ENCODE measurements around the gene CRY1. TPM values are rescaled to one million over a fixed set of nuclear protein-coding genes. Genes with fewer than 3 reads are reported as not detected.

The CRY1 gene
- total RNA-seq, 1 donor from 2014 or later: 20.6 TPM

DNA sequence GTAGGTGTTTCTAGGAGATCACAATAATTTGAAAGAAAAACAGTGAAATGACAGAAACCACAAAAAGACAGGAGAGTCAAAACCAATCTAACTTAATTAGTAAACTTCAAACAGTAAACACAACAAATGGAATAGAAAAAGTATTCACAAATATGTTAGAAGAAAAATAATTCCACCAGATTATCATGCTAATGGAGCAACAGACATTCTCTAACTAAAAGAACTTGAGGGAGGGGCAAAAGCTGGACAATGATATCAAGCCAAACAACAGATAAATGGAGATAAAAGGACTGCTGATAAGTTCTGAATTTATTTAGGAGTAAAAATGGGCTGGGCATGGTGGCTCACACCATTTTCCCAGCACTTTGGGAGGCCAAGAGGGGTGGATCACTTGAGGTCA lies 28.7 kb downstream of the CRY1 start:
- DNase-seq (ENCODE audit: low read depth): no peak
- Histone ChIP-seq H3K27me3 (ENCODE audit: control insufficient read depth, insufficient read depth, low read length) (no peaks in the 10 kb centered on the region), H3K36me3 (ENCODE audit: control insufficient read depth, insufficient read depth, low read length) (no peaks in the 10 kb centered on the region), H3K4me3 (ENCODE audit: low read depth, low read length) (no peak overlapping the region)
- TF ChIP-seq, protein P1, sequence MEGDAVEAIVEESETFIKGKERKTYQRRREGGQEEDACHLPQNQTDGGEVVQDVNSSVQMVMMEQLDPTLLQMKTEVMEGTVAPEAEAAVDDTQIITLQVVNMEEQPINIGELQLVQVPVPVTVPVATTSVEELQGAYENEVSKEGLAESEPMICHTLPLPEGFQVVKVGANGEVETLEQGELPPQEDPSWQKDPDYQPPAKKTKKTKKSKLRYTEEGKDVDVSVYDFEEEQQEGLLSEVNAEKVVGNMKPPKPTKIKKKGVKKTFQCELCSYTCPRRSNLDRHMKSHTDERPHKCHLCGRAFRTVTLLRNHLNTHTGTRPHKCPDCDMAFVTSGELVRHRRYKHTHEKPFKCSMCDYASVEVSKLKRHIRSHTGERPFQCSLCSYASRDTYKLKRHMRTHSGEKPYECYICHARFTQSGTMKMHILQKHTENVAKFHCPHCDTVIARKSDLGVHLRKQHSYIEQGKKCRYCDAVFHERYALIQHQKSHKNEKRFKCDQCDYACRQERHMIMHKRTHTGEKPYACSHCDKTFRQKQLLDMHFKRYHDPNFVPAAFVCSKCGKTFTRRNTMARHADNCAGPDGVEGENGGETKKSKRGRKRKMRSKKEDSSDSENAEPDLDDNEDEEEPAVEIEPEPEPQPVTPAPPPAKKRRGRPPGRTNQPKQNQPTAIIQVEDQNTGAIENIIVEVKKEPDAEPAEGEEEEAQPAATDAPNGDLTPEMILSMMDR (IDR thresholded peaks at IDR 0.05; ENCODE audit: insufficient read depth, low read length, poor library complexity, severe bottlenecking): no peak

DNA sequence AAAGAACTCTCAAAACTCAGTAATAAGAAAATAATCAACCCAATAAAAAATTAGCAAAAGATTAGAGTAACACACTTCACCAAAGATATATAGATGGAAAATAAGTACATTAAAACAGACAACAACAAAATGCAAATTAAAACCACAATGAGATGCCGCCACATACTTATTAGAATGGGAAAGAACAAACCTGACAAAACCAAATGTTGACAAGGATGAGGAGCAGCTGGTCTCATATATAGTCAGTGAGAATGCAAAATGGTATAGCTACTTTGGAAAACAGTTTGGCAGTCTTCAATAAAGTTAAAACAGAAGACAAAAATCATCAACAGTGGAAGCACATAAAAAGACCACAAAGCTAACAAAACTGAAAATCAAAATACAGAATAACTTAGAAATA lies 29.1 kb downstream of the CRY1 start:
- DNase-seq (ENCODE audit: low read depth): no peak
- H3K4me3 ChIP-seq (ENCODE audit: low read depth, low read length): no peak overlapping the region
- no peaks in the 10 kb centered on the region for H3K36me3 ChIP-seq (ENCODE audit: control insufficient read depth, insufficient read depth, low read length)
- H3K27me3 ChIP-seq (ENCODE audit: control insufficient read depth, insufficient read depth, low read length): no peaks in the 10 kb centered on the region
- TF ChIP-seq, protein P1 (IDR thresholded peaks at IDR 0.05; ENCODE audit: insufficient read depth, low read length, poor library complexity, severe bottlenecking): no peak

DNA sequence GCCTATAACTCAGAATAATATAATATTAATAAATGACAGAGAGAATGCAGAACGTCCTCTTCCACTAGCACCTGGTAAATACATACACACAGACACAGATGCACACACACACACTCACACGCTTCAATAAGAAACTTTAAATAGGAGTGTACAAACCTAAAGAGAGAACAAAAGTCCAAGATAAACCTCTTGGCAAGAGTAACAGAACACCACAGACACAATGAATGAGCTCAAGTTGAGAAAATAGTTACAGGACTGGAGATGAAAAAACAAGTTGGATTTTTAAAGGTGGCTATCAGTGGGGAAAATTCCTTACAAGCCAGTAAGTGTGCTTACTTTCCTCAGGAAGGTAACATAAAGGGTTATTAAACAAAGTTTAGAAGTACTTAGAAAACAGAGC lies 35.2 kb downstream of the CRY1 start:
- Histone ChIP-seq H3K4me3 (ENCODE audit: low read depth, low read length) (no peak overlapping the region), H3K27me3 (ENCODE audit: control insufficient read depth, insufficient read depth, low read length) (no peaks in the 10 kb centered on the region), H3K36me3 (ENCODE audit: control insufficient read depth, insufficient read depth, low read length) (no peaks in the 10 kb centered on the region)
- DNase-seq (ENCODE audit: low read depth): no peak
- TF ChIP-seq, protein P1 (IDR thresholded peaks at IDR 0.05; ENCODE audit: insufficient read depth, low read length, poor library complexity, severe bottlenecking): no peak

DNA sequence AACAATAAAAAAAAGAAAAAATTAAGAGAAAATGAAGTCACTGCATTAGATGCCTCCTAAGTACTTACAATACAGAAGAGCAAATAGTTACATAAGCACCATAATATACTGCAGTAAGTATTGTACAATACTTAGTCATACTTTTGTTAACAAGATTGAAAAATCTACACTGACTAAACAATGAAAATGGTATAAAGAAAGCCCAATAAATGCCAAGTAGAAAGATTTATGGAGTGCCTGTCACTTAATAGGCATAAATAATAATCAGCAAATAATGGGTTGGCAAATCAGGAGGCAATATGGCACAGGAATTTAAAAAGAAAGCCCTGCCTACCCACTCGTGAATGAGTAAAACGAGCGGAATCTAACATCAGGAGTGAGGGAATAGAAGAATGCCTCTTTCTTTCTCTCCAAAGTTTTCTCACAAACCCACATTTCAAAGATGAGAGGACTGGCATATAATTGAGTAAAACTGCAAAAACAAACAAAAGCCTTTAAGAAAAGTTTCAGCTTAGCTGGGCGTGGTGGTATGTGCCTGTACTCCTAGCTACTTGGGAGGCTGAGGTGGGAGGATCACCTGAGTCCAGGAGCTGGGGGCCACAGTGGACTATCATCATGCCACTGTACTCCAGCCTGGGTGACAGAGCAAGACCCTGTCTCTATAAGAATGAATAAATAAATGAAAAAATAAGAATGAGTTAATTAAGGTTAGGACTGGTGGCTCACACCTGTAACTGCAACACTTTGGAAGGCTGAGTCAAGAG lies 36.1 kb downstream of the CRY1 start:
- Histone ChIP-seq H3K27me3 (ENCODE audit: control insufficient read depth, insufficient read depth, low read length) (no peaks in the 10 kb centered on the region), H3K36me3 (ENCODE audit: control insufficient read depth, insufficient read depth, low read length) (no peaks in the 10 kb centered on the region), H3K4me3 (ENCODE audit: low read depth, low read length) (no peak overlapping the region)
- no peak for DNase-seq (ENCODE audit: low read depth)
- TF ChIP-seq, protein P1 (IDR thresholded peaks at IDR 0.05; ENCODE audit: insufficient read depth, low read length, poor library complexity, severe bottlenecking): no peak

DNA sequence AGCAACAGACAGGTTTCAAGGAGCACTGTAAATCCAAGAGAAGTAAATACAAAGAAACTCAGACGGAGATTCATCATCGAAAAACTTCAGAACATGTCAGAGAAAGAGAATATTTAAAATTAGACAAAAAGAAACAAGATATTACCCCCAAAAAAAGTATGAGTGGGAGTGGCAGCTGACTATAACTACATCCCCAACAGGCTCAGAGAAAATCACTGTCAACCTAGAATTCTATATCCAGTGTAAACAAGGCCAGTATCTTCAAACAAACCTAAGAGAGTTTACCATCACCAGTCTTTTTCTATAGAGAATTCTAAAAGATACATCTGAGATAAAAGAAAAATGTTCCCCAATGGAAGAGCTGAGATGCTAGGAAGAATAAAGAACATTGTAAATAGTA lies 39.6 kb downstream of the CRY1 start:
- TF ChIP-seq, protein P1 (IDR thresholded peaks at IDR 0.05; ENCODE audit: insufficient read depth, low read length, poor library complexity, severe bottlenecking): no peak
- no peaks in the 10 kb centered on the region for H3K27me3 ChIP-seq (ENCODE audit: control insufficient read depth, insufficient read depth, low read length)
- no peaks in the 10 kb centered on the region for H3K36me3 ChIP-seq (ENCODE audit: control insufficient read depth, insufficient read depth, low read length)
- no peak overlapping the region for H3K4me3 ChIP-seq (ENCODE audit: low read depth, low read length)
- DNase-seq (ENCODE audit: low read depth): no peak

DNA sequence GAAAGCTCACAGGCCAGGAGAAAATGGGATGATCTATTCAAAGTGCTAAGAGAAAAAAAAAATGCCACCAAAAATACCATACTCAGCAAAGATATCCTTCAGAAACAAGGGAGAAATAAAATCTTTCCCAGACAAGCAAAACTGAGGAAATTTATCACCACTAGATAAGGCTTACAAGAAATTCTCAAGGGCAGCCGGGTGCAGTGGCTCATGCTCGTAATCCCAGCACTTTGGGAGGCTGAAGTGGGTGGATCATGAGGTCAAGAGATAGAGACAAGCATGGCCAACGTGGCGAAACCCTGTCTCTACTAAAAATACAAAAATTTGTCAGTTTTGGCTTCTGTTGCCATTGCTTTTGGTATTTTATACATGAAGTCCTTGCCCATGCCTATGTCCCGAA lies 48.2 kb downstream of the CRY1 start:
- TF ChIP-seq, protein P1 (IDR thresholded peaks at IDR 0.05; ENCODE audit: insufficient read depth, low read length, poor library complexity, severe bottlenecking): no peak
- no peak overlapping the region for H3K4me3 ChIP-seq (ENCODE audit: low read depth, low read length)
- no peaks in the 10 kb centered on the region for H3K27me3 ChIP-seq (ENCODE audit: control insufficient read depth, insufficient read depth, low read length)
- no peaks in the 10 kb centered on the region for H3K36me3 ChIP-seq (ENCODE audit: control insufficient read depth, insufficient read depth, low read length)
- DNase-seq (ENCODE audit: low read depth): no peak
